Stimulated activated CD4-positive, alpha-beta T cell treated with anti-CD3 and anti-CD28 coated beads, TNF-alpha, amount 100 ng/mL, for 1 hour (primary cell): Measurements from ENCODE around the gene ZNF652.
"Not testable (repeated sequence)": the region's sequence is repeated elsewhere in the genome, so short reads cannot be mapped to it uniquely, and the experiment has no call there.

ENCODE experiments used
- DNase-seq, 3 donors: peaks; one replicate each; pipeline ENCODE4 v3.0.0-alpha.2; 2020; ENCODE audit warnings: low read depth in 3 of 3, low spot score in 1 of 3

The ZNF652 gene

GRCh38 chr17:49387498-49388289, 25.6 kb upstream of the ZNF652 start:
- no peak for DNase-seq

DNA sequence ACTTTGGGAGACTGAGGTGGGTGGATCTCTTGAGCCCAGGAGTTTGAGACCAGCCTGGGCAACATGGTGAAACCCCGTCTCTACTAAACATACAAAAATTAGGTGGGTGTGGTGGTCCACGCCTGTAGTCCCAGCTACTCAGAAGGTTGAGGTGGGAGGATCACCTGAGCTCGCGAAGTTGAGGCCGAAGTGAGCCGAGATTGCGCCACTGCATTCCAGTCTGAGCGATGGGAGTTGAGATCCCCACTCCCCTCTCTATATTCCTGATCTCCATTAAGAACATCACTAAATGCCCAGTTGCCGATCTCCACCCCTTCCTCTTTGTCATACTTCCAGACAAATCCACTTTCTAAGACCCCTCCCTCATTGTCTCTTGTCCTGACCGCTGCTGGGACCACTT, 24.3 kb upstream of the ZNF652 start:
- no peak for DNase-seq

- DNase-seq: no peak
Measured at GRCh38 chr17:49384951-49385350, 22.9 kb upstream of the ZNF652 start.

DNA sequence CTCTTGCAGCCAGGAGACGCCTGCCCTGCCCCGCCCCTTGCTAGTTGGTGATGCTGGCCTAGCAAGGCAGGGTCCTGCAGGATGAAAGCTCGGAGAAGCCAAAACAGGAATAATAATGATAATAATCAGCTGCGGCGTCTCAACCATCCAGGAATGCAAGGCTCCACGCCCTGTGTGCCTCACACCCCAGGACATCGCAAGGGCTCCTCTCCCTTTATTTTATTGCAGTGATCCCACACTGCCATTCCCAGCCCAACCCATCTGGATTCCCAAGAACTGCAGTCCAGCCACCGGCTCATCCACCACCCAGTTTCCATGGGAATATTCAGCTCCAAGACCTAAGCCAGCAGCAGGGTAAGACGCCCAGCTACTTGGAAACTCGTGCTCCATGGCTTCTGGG, 21.0 kb upstream of the ZNF652 start:
- DNase-seq: no peak

DNA sequence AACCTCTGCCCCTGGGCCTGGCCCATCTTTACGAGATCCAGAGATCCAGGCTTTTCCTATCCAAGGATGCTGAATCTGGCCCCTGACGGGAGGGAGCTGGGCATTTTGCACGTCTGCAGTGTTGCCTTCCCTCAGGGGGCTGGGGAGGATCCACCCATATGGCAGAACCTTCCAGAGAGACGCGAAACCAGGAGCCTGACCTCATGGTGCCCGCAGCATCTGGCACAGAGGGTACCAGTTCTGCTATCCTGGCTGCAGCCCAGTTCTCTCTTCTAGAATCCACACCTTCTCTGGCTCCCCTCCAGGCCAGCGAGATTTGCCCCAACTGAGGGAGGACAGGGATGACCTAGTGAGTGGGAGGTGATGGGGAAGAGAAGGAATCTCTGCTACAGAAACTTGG, 20.5 kb upstream of the ZNF652 start:
- DNase-seq: no peak

DNA sequence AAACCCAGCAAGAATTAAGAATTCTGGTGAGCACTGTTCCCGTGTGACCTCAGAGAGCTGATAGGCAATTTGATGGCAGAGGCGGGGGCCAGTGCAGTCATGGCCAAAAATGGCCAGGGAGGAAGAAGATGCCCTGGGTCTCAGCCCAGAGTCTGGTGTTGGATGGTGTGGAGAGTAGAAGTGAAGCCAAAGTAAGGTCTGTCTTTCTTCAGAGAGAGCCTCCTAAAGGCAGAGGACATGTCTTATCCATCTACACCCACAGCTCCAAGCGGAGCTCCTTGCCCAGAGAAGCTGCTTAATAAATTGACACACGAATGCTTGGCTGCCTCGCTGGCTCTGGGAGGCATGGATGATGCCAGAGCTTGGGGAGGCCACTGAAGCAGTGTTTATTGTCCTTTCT, 19.7 kb upstream of the ZNF652 start:
- no peak for DNase-seq

DNA sequence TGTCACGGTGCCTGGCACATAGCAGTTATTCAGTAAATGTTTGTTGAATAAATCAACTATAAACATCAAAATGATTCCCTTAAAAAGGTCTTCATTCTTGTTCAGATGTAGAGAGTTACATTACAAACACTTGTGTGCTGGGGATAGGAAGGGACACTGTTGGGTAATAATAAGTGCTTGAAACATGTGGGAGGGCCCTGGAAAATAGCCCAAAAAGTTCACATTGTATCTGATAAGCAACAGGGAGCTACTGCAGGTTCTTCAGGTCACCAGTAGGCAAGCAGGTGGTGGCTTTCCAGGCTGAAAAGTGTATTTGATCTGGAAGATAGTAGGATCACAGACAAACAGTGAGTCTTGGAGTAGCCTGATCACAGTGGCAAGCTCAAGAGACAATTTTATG, 19.0 kb upstream of the ZNF652 start:
- DNase-seq: no peak

- no peak for DNase-seq
Measured at GRCh38 chr17:49379926-49380325, 17.9 kb upstream of the ZNF652 start.

- DNase-seq: no peak
Measured at GRCh38 chr17:49378311-49378710, 16.3 kb upstream of the ZNF652 start.

DNA sequence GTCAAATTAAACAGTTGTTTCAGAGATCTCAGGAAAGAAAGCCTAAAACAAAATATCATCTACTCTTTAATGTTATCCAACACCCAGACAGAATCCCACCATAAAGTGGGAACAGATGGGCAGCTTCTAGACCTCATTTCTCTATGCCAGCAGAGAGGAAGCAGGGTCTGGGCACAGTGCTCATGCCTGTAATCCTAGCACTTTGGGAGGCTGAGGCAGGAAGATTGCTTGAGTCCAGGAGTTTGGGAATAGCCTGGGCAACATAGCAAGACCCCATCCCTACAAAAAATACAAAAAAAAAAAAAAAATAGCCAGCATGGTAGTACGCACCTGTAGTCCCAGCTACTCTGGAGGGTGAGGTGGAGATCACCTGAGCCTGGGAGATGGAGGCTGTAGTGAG, 13.5 kb upstream of the ZNF652 start:
- no peak for DNase-seq

DNA sequence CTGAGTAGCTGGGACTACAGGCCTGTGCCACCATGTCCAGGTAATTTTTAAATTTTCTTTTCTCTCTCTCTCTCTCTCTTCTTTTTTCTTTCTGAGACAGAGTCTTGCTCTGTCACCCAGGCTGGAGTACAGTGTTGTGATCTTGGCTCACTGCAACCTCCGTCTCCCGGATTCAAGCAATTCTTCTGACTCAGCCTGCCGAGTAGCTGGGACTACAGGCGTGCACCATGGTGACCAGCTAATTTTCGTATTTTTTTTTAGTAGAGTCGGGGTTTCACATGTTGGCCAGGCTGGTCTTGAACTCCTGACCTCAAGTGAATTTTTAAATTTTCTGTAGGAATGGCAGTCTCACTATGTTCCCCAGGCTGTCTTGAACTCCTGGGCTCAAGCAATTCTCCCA, 11.1 kb upstream of the ZNF652 start:
- no peak for DNase-seq

- no peak for DNase-seq
Measured at GRCh38 chr17:49372425-49372824, 10.4 kb upstream of the ZNF652 start.

GRCh38 chr17:49370971-49371834, 9.2 kb upstream of the ZNF652 start:
- no peak for DNase-seq

- DNase-seq: no peak
Measured at GRCh38 chr17:49369760-49370159, 7.7 kb upstream of the ZNF652 start.

DNA sequence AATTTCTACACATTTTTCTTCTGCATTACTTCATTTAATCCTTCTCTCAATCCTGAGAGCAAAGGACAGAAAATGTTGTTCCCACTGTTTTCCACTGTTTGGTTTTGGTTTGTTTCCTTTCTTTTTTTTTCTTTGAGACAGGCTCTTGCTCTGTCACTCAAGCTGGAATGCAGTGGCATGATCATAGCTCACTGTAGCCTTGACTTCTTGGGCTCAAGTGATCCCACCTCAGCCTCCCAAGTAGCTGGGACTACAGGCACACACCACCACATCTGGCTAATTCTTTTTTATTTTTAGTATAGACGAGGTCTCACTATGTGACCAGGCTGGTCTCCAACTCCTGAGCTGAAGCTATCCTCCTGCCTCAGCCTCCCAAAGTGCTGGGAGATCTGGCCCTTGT, 7.0 kb upstream of the ZNF652 start:
- no peak for DNase-seq

GRCh38 chr17:49365667-49366066, 3.6 kb upstream of the ZNF652 start:
- no peak for DNase-seq

GRCh38 chr17:49365126-49365525, 3.1 kb upstream of the ZNF652 start:
- not testable (repeated sequence) for DNase-seq

- no peak for DNase-seq
Measured at GRCh38 chr17:49364119-49364518, 2.1 kb upstream of the ZNF652 start.

DNA sequence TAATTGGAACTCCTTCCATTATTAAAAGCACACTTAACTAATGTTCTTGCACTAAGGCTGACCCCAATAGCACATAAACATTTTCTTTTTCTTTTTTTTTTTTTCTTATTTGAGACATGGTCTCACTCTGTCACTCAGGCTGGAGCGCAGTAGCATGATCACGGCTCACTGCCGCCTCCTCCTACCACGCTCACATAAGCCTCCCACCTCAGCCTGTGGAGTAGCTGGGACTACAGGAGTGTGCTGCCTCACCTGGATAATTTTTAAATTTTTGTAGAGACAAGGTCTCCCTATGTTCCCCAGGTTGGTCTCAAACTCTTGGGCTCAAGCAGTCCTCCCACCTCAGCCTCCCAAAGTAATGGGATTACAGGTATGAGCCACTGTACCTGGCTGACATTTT, 1.2 kb upstream of the ZNF652 start:
- no peak for DNase-seq

GRCh38 chr17:49362723-49363117, 670 bp upstream of the ZNF652 start:
- no peak for DNase-seq

DNA sequence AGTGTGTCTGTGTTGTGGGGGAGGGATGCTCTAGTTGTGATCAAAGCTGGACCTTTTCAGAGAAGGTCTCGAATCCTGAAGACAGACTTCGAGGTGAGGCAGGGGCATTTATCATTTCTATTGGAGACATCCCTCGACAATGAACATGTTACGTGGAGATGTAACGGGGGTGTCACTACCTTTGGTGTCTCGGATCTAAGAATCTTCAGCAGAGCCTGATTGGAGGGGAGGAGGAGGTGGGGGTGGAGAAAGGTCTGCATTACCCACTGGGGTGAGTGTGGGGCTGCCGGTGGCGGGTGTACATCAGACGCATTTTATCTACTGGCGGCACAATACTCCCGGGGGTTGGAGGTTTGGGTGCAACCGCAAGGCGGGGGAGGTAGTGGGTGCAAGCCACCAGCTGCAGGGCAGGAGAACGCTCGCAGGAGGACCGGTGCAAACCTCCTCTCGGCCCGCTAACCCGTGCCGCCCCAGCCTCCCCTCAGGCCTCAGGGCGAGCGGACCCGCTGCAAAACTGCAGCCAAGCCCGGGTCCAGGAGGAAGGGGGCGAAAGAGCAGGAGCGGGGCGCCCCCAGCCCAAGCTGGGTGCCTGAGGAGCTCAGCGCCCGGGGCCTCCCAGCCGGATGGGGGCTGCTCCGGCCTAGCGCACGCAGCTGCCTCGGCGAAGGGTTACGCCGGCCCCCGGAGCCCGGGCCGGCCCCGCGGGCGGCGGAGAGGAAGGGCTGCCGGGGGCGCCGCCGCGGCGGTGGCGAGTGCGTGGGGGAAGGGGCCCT, 735 bp downstream of the ZNF652 start:
- DNase-seq: peak; percentile 47 to 68 (median 67)

DNA sequence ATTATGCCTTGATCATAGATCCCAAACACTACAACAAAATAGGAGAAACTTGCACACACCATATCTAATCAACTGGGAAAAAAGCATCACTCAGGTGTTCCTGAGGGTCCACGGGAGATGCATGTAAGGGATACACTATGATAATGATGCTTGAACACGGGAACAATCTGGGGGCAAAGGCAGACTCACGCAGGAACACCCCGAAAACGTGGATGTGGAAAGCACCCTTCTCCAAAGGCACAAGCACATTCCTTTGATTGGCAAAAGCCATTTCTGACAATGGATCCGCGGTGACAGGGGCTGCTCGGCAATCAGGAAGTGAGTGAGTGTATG, 1.3 kb downstream of the ZNF652 start:
- DNase-seq: peak in 1 of 3 donors; percentile 17
